Nucleus accumbens (tissue), 56 donors: ENCODE results near the gene ELOA.
"Not testable (repeated sequence)": the region's sequence is repeated elsewhere in the genome, so short reads cannot be mapped to it uniquely, and the experiment has no call there.

Source experiments
- DNase-seq, 56 donors: peaks; one replicate each; lab custom pipeline; 2025; lab: John Stamatoyannopoulos, UW

The ELOA gene

DNA sequence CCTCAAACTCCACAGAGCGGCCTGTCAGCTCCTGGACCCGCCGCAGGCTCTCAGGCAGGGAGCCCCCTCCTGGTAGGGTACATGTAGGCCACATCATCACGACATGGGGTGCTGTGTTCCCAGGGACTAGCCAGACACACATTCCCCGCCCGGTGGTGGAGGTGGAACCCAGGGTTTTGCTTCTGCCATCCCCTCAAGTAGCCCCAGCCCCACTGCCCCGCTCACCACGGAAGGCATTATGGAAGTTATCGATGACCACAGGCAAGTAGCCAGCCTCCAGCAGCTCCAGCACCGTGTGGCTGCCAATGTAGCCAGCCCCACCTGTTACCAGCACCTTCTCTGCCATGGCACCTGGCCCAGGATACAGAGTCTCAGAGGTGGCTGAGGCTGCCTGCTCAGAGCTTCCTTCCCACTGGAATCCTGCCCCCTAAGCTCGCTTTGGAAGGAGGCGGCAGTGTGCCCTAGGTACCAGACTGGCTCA is 55.4 kb downstream of the ELOA start:
- DNase-seq = no peak

DNA sequence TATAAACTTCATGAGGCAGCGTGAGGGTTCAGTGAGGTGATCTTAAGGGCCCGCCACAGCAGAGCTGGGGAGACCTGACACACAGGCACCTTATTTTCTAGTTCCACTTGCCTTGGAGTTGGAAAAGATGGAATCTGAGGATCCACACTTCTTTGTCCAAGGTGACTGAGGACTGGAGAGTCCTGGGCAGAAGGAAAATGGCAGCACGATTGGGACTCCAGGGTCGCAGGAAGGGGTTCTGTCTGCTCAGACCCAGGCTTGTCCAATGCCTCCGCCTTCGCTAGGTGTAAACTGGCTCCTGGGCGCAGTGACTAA is 55.9 kb downstream of the ELOA start:
- DNase-seq = no peak

DNA sequence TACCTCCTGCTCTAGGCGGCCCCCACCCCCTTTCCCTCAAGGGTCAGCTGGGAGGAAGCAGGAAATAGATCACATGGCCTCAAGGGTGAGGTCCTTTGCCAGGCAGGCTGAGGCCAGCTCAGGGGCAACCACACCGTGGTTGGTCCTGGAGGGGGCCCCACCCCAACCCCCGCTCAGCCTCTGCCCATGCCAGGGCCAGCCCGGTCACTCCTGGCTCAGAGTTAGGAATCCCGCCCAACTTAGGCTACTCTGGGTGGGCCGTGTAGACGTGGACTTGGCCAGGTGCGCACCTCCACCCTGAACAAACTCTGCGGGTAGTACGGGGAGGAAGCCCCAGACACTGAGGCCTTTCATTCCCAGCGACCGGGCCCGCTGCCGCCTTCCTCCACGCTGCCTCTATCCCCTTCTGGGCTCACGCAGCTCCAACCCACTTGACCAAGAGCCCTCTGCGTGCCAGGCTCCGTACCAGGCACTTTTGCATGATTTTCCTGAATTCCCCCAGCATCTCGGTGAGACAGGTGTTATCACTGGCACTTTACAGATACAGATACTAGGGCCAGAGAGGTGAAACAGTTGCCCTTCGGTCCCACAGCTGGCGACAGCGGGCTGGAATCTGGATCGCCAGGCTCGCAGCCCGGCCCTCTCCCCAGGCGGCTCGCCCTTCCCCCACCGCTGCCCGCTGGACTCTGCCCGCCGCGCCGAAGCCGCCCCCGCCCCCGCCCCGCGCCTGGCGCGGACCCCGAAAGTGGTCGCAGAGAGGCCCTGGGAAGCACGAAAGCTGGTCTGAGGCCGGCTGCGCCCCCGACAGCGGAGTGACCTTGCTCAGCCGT is 56.5 kb downstream of the ELOA start:
- DNase-seq = peak in 13 of 56 donors; percentile 18 to 70 (median 50)

DNA sequence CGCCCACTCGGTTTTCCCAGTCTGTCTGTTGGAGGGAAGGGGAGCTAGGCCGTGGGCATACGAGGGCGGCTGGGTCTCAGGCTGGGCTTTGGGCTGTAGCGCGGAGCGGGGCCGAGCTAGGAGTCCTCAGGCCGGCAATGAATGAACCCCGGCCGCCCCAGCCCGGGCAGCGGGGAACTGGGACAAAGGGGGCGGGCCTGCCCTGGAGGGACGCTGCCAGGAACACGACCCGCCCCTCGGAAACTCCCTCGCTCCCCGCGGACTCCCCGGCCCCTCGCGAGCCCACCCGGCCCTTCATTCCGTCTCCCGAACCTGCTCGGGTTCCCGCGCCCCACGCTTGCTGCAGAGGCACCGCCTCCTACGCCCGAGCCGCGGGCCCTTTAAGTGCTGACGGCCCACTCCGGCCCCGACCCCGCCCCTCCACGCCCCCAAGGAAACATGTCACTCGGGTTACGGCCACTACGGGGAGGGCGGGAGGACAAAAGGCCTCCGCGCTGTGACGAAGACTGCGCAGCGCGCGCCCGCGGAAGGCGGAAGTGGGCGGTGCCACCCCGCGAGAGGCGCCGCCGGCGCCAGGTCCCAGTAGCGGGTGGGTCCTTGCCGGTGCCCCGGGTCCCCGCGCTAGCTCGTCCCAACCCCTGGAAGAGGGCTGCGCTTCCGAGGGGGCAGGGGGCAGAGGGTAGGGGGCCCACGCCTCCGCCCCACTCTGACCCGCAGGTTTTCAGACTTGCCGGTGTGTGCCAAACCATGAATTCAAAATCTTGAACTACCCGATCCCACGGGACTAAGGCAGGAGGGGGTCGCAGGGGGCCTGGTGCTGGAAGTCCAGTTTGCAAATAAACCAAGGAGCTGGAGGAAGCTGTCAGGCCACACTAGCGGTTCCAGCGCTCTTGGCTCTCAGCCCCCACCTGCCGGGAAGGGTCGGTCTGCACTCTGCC is 57.4 kb downstream of the ELOA start, which contains the start of gene GALE:
Gene GALE, minus strand, starts transcription at position 355 of the 938 bp plus-strand sequence. CDS start 1,747 bp downstream, outside the sequence.
- peak; percentile 71 to 98 (median 94) for DNase-seq

DNA sequence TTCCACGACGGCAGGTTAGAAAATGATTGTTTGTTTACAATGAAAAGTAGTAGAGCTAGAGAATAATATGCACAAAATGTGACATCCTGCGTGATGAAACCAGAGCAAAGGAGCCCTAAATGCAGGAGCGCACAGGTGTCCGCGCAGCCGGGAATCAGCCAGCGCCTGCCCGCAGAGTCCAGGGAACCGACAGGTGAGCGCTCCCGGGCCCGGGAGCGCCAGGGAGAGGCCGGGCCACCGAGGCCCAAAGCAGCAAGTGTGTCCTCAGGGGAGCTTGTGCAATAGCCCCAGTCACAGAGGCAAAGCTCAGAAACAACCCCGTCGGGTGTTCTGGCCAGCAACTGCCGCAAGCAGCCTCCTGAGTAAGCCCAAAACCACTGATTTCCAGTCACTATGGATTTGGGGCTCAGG is 58.1 kb downstream of the ELOA start:
- no peak for DNase-seq

DNA sequence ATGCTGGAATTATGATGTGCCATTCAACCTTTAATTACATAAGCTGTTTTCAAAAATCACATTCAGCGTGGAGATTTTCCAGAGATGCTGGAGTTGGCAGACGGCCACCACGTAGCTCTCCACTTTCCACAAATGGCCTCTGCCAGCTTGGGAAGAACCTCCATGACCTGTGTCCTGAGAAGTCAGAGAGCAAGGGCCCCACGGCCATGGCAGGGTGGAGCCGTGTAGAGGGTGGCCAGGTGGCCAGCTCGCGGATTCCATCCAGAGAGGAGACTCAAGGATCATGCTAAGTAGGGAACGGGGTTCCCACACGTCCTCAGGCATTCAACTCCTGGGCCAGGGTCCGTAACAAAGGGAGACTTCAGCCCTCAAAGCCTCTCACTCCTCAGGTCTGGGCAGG is 58.6 kb downstream of the ELOA start:
- DNase-seq = peak in 1 of 56 donors; percentile 8

DNA sequence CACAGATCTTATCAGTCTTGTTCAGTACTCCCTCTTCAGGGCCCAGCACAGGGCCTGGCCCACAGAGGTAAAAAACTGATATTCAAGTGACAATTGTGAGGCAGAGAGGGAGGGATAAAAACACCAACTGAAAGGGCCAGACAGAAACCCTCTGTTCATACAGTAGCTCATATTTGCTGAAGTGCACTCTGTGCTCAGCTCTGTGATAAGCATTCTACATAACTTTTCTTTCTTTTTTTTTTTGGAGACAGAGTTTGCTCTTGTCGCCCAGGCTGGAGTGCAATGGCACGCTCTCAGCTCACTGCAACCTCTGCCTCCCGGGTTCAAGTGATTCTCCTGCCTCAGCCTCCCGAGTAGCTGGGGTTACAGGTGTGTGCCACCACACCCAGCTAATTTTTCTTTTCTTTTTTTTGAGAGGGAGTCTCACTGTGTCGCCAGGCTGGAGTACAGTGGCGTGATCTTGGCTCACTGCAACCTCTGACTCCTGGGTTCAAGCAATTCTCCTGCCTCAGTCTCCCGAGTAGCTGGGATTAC is 59.6 kb downstream of the ELOA start:
- not testable (repeated sequence) for DNase-seq

DNA sequence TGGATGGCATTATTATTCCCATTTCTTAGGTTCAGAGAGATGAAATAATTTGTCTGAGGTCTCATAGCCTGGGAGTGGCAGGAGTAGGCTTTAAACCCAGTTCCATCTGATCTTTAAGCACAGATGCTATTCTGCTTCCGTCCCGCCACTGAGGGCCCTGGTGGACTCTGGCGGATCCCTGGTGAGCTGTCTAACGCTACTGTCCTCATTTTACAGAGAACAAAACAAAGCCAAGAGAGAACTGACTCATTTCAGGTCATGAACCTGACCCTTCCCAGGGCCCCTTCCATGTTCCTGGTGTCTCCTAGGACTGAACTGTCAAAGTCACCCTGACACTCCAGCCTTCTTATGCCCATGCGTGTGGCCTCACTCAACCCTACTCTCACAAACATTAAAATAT is 60.4 kb downstream of the ELOA start:
- no peak for DNase-seq

DNA sequence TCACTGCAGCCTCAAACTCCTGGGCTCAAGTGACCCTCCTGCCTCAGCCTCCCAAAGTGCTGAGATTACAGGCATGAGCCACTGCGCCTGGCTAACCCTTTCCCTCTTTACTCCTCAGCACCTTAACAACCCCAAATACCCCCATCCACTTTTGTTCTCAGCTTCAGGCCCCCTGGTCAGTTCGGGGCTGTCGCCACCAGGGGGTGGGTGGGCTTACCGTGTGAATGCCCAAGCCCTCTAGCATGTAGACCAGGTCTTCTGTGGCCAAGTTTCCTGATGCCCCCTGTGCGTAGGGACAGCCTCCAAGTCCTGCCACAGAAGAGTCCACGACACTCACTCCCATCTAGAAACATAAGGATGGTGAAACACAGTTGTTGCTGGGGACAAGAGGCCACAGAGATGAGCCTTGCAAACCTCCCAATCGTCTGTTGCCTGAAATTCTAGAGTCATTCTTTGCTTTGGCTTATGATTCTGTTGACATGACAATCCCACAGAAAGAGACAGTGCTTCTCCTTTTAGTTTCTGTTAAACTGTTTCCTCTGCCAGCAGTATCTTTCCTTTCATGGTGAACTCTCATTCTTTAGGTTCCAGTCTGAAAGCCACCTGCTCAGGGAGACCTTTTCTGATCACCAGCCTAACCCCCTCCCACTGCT is 61.0 kb downstream of the ELOA start:
- no peak for DNase-seq

DNA sequence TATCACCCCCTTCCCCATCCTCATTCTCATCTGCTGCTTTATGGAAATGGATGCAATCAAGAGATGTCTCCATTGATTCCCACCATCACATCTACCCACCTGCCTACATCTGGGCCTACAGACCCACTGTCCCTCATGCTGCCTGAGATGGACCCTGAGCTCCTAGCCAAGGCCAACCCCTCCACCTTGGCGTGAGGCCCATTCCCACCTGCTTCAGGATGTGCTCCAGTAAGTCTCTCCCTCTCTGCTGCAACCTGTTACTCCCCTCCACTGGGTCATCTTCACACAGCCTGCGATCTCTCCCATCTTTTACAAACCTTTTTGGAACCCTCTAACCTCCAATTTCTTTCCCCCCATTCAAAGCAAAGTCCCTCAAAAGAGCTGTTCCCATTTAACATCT is 61.8 kb downstream of the ELOA start:
- no peak for DNase-seq

DNA sequence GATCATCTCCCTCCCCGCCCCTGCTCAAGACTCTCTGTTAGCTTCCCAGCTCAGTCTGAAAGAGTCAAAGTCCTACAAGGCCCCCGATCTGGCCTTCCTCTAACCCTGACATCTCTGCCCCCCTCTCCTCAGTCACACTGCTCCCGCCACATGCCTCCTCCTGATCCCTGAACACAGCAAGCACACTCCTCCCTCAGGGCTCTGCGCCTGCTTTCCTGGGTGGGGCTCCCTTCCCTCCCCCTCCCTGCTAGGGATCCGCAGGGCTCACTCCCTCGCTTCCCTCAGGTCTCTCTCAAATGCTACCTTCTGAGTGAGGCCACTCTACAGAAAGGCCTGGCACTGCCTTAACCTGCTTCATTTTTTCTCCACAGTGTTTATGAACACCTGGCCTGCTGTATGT is 63.0 kb downstream of the ELOA start:
- DNase-seq = no peak

DNA sequence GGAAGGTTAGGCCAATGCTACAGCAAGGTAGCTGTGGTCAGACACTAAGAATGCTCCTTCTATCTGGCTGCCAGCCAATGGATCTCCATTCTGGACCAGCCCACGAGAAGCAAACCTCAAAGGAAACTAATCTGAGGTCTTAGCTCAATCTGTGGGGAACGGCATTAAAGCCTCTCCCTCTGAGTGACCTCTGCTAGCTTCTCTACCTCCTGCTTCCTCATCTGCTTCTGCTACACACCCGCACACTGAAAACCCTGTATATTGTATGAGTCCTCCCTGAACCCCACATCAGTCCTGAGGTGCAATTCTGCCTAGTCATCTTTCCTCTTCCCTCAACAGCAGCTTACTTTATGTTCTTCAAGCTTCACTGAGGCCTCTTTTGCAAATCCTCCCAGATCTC is 64.2 kb downstream of the ELOA start:
- no peak for DNase-seq

DNA sequence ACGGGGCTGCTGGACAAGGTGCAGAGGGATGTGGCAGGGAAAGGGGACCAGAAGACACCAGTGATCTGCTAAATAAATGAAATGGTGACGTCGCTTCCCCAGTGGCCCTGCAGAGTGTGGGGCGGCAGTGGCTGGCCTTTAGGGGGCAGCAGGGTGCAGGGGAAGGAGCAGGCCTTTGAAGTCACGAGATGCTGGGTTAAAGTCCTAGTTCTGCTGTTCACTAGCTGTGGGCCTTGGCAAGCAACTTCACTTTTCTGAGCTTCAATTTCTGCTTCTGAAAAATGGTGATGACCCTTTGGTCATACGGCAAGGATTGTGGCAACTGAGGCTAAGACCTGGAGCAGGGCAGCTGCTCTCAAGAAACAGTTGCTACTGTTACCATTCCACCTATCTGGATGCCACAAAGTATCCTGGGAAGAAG is 66.5 kb downstream of the ELOA start:
- peak in 35 of 56 donors; percentile 7 to 68 (median 27) for DNase-seq

DNA sequence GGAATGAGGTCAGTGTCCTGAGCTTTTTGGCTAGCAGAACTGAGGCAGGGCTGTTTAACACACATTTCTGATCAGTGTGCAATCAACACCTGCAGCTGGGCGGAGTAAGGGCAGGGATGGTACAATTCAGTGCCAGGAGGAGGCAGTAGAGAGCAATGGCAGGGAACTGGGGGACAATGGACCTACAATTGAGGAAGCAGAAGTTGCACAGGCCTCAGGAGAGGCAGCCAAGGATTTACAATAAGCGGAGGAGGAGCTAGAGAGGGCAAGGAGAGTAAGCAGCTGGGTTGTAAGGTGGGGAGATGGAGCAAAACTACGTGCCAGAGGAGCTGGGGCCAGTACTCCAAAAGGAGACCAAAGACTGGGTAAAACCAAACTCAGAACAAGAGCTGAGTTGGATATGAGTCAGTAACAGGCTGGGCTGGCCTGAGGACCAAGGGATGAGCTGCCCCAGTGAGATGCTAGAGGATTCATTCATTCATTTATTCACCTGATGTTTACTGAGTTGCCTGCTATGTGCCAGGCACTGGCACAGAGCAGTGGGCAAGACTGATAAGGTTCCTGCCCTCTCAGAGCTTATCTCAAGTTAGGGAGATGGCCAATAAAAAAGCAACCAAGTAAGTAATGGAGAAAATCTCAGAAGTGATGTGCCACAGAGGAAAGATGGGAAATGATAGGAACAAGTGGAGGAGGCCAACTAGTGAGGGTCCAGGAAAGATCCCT is 67.7 kb downstream of the ELOA start:
- DNase-seq = peak in 12 of 56 donors; percentile 8 to 36 (median 18)
